K562 (cell line): ENCODE data around the gene R3HDM1. TPM values are rescaled to one million over a fixed set of nuclear protein-coding genes. Genes with fewer than 3 reads are reported as not detected.

ENCODE experiments used
- ATAC-seq: fragments of 200-7000 bp; cut with Tn5 transposase; 3 replicates; pipeline ENCODE4 v1.9.1; 2020; ENCODE audit warnings: moderate library complexity
- BruUV-seq: library from RNA; stranded (reverse); fragments of 400-500 nt; replicated peaks from 2 replicates; lab custom pipeline; 2021; lab: Mats Ljungman, UMichigan
- CTCF ChIA-PET: fragments of 300-600 bp; formaldehyde crosslinking; extraction: SDS; loops from one replicate; lab custom pipeline; 2021; ENCODE audit warnings: low intra/inter-chr PET ratio; lab: Yijun Ruan, JAX
- POLR2A ChIA-PET: fragments of 300-600, 350-650 bp; sonication (Branson Sonifier 250); formaldehyde crosslinking; extraction: SDS; loops from one replicate; lab custom pipeline; 2021; ENCODE audit warnings: antibody characterized with exemption, inconsistent platforms; lab: Yijun Ruan, JAX
- DNase-seq, 4 experiments: peaks; one replicate each; pipeline versions ENCODE4 v3.0.0 to v3.0.0-alpha.2; 2011 to 2018; ENCODE audit warnings: low spot score in 3 of 4, mixed read lengths in 3 of 4; ENCODE audit errors: extremely low read depth in 1 of 4
- FAIRE-seq: peaks from 2 replicates; lab custom pipeline; 2011; peaks lifted over from hg19 to GRCh38; lab: Jason Lieb, UNC
- H2AFZ ChIP-seq: 2 replicates; pipeline ENCODE4 v1.6.0; 2011; ENCODE audit warnings: low read depth, low read length, control low read depth, inconsistent platforms
- H3K27ac ChIP-seq: fragments of 200-600 bp; 3 replicates; pipeline ENCODE4 v1.8.0; 2011; ENCODE audit warnings: low read depth, mild to moderate bottlenecking, control low read depth, inconsistent platforms, low read length, moderate library complexity, mixed read lengths; ENCODE audit errors: extremely low read depth
- H3K27me3 ChIP-seq, 2 experiments: fragments of 300-600 bp in 1 of 2; 2 replicates in 1 of 2; 3 replicates in 1 of 2; pipeline versions ENCODE4 v1.6.0 to v1.8.0; 2011; ENCODE audit warnings: inconsistent platforms in 2 of 2, low read length in 2 of 2, mild to moderate bottlenecking in 1 of 2, mixed read lengths in 1 of 2, moderate library complexity in 1 of 2; ENCODE audit not compliant: control insufficient read depth in 2 of 2, insufficient read depth in 2 of 2
- H3K36me3 ChIP-seq: fragments of 300-600 bp; 3 replicates; pipeline ENCODE4 v1.8.0; 2011; ENCODE audit warnings: mild to moderate bottlenecking, low read length, inconsistent platforms; ENCODE audit not compliant: control insufficient read depth, insufficient read depth
- H3K4me1 ChIP-seq, 2 experiments: fragments of 200-600 bp in 1 of 2; replicated peaks in 1 of 2; 2 replicates in 1 of 2; 3 replicates in 1 of 2; pipeline versions ENCODE4 v1.5.1 to v1.8.0; 2011; ENCODE audit warnings: inconsistent platforms in 2 of 2, low read length in 2 of 2, mild to moderate bottlenecking in 1 of 2, mixed read lengths in 1 of 2, moderate library complexity in 1 of 2; ENCODE audit not compliant: control insufficient read depth in 2 of 2, insufficient read depth in 2 of 2
- H3K4me2 ChIP-seq: 2 replicates; pipeline ENCODE4 v1.6.1; 2011; ENCODE audit warnings: low read length, control low read depth, inconsistent platforms, mixed read lengths; ENCODE audit not compliant: insufficient read depth
- H3K4me3 ChIP-seq: fragments of 200-600 bp; sonication (generic), shearing (Covaris generic); 2 replicates; pipeline ENCODE4 v1.5.1; 2016; ENCODE audit warnings: control low read depth, inconsistent platforms
- H3K79me2 ChIP-seq: fragments of 200-600 bp; 3 replicates; pipeline ENCODE4 v1.8.0; 2011; ENCODE audit warnings: low read length, inconsistent platforms; ENCODE audit not compliant: control insufficient read depth, insufficient read depth
- H3K9ac ChIP-seq, 2 experiments: 2 replicates each; pipeline versions ENCODE4 v1.6.0 to v1.6.1; 2011; ENCODE audit warnings: low read depth in 2 of 2, low read length in 2 of 2, control low read depth in 1 of 2, inconsistent platforms in 1 of 2, mild to moderate bottlenecking in 1 of 2, mixed read lengths in 1 of 2; ENCODE audit not compliant: insufficient read depth in 1 of 2
- H3K9me1 ChIP-seq: one replicate; pipeline ENCODE4 v1.6.0; 2011; ENCODE audit warnings: inconsistent platforms, mild to moderate bottlenecking, low read length, moderate library complexity; ENCODE audit not compliant: control insufficient read depth, insufficient read depth
- H3K9me3 ChIP-seq: replicated peaks from 2 replicates; pipeline ENCODE4 v1.5.1; 2011; ENCODE audit warnings: low read depth, low read length, inconsistent platforms; ENCODE audit not compliant: control insufficient read depth, insufficient read depth
- H4K20me1 ChIP-seq: replicated peaks from 2 replicates; pipeline ENCODE4 v1.6.1; 2011; ENCODE audit warnings: low read length, inconsistent platforms, mixed read lengths; ENCODE audit not compliant: control insufficient read depth, insufficient read depth
- ARID4B ChIP-seq: sonication (generic); formaldehyde crosslinking; IDR thresholded peaks from 2 replicates; pipeline ENCODE4 v1.8.0; 2022; ENCODE audit warnings: mild to moderate bottlenecking, missing genetic modification reagents
- CCNT2 ChIP-seq: IDR thresholded peaks from 2 replicates; pipeline ENCODE4 v1.6.1; 2011; ENCODE audit warnings: borderline replicate concordance, low read depth, mild to moderate bottlenecking, moderate library complexity, mixed read lengths, low read length; ENCODE audit not compliant: insufficient read length; ENCODE audit errors: extremely low read depth
- E2F5 ChIP-seq: sonication (generic); formaldehyde crosslinking; IDR thresholded peaks from 2 replicates; pipeline ENCODE4 v1.8.0; 2022; ENCODE audit warnings: mild to moderate bottlenecking, missing genetic modification reagents
- ELF2 ChIP-seq: fragments of 250-450 bp; sonication (Bioruptor Pico); IDR thresholded peaks from 2 replicates; pipeline ENCODE4 v1.5.0; 2021; ENCODE audit warnings: mild to moderate bottlenecking
- HES1 ChIP-seq: fragments of 450-650 bp; IDR thresholded peaks from 2 replicates; pipeline ENCODE4 v1.6.1; 2016; ENCODE audit warnings: low read depth, mild to moderate bottlenecking, moderate library complexity
- HOXB6 ChIP-seq: fragments of 250-450 bp; sonication (Bioruptor Pico); IDR thresholded peaks from 2 replicates; pipeline ENCODE4 v1.5.1; 2022; ENCODE audit warnings: mild to moderate bottlenecking, borderline replicate concordance
- KAT2B ChIP-seq: IDR thresholded peaks from one replicate; pipeline ENCODE4 v1.6.1; 2012; ENCODE audit warnings: low read depth, mild to moderate bottlenecking, control low read depth, inconsistent platforms, low read length, moderate library complexity
- KHSRP ChIP-seq: fragments of 450-650 bp; IDR thresholded peaks from 2 replicates; pipeline ENCODE4 v1.6.1; 2017
- MLX ChIP-seq, 2 experiments: fragments of 450-650 bp in 1 of 2; sonication (generic) in 1 of 2; formaldehyde crosslinking; conservative IDR thresholded peaks; 2 replicates each; pipeline versions ENCODE4 v1.4.0 to v1.8.1; 2020 to 2022; ENCODE audit warnings: mild to moderate bottlenecking in 1 of 2, missing genetic modification reagents in 1 of 2
- PPARD ChIP-seq: fragments of 250-450 bp; sonication (Bioruptor Pico); IDR thresholded peaks from 2 replicates; pipeline ENCODE4 v1.8.0; 2022; ENCODE audit warnings: inconsistent platforms, mild to moderate bottlenecking, moderate library complexity
- RFX7 ChIP-seq: fragments of 250-450 bp; sonication (Bioruptor Pico); IDR thresholded peaks from 2 replicates; pipeline ENCODE4 v1.5.1; 2021; ENCODE audit warnings: mild to moderate bottlenecking
- RUNX1 ChIP-seq: sonication (generic); IDR thresholded peaks from 2 replicates; pipeline ENCODE4 v1.6.1; 2016; ENCODE audit warnings: antibody characterized with exemption, low read depth
- TAF9B ChIP-seq: fragments of 450-650 bp; IDR thresholded peaks from 2 replicates; pipeline ENCODE4 v1.6.1; 2018; ENCODE audit warnings: mild to moderate bottlenecking; ENCODE audit not compliant: partially characterized antibody
- TRIM25 ChIP-seq: fragments of 450-650 bp; IDR thresholded peaks from 2 replicates; pipeline ENCODE4 v1.7.0; 2016; ENCODE audit warnings: borderline replicate concordance
- ZBED1 ChIP-seq: IDR thresholded peaks from 2 replicates; pipeline ENCODE4 v1.6.1; 2014
- ZNF583 ChIP-seq: fragments of 250-450 bp; sonication (Bioruptor Pico); IDR thresholded peaks from 2 replicates; pipeline ENCODE4 v1.4.0; 2020
- WGBS: fragments of 100-300 bp; shearing (Covaris generic); methylation state at CpG from one replicate; pipeline ENCODE4 v1.1.6; 2016; ENCODE audit warnings: low coverage, mixed read lengths; ENCODE audit not compliant: insufficient coverage; ENCODE audit errors: missing lambda C conversion rate; 5-methylcytosine and 5-hydroxymethylcytosine counted together
- in situ Hi-C: fragments of 300-500 bp; cut with MboI; formaldehyde crosslinking; loops from 4 replicates; pipeline ENCODE4 v1.15.0; 2018; ENCODE audit warnings: inconsistent platforms, mixed read lengths
- intact Hi-C: fragments of 100-400 bp; cut with micrococcal nuclease; formaldehyde crosslinking; loops from 2 replicates; pipeline ENCODE4 v1.14.2; 2022
- polyA plus RNA-seq, 8 experiments: library from polyadenylated mRNA; depleted of rRNA in 4 of 8; stranded (reverse) in 5 of 8; unstranded in 3 of 8; fragments of >200 nt; fragmentation: Nextera tagmentation in 2 of 8; fragmentation: Illumina TruSeq in 1 of 8; extraction: Ambion mirVana in 2 of 8; extraction: Trizol in 1 of 8; gene quantifications; 2 replicates each; pipeline versions ENCODE4 v1.2.1 to v1.2.3, GENCODE V29; 2011 to 2014; ENCODE audit warnings: inconsistent platforms in 1 of 8, missing spikeins in 1 of 8
- total RNA-seq, 7 experiments: library from RNA; depleted of rRNA in 6 of 7; stranded (reverse); fragments of >200 nt in 6 of 7; fragmentation: Illumina TruSeq in 2 of 7; extraction: Trizol in 2 of 7; gene quantifications; 2 replicates each; pipeline versions ENCODE4 v1.2.1 to v1.2.3, GENCODE V29; 2011 to 2021; ENCODE audit warnings: low replicate concordance in 1 of 7

R3HDM1 gene
- total and polyA plus RNA-seq, 9 of the 15 experiments (the other 6 are each of a cell fraction or from before 2014, with no cell fraction given): 12.4 to 89.4 (median 31.0) TPM

GRCh38 chr2:135694711-135695110, 163.4 kb downstream of the R3HDM1 start:
- POLR2A ChIA-PET: interaction anchor here (0.6 to 1.4 kb wide), 2 partner anchors 18 to 27 kb away, joined by 3 to 4 read pairs; no protein-coding TSS in a partner anchor
- WGBS: 80% methylated on average over 2 of the region's 2 CpGs
- no peak for ATAC-seq
- no peak for FAIRE-seq
- intact Hi-C loops (no loop called here), in situ Hi-C loops (no loop called here)
- H2AFZ ChIP-seq: no peak overlapping the region
- H3K4me2 ChIP-seq: no peak overlapping the region
- no peaks in the 10 kb centered on the region for H3K9me1 ChIP-seq
- H3K27me3 ChIP-seq: no peaks in the 10 kb centered on the region
- H3K4me3 ChIP-seq: no peak overlapping the region
- H3K9me3 ChIP-seq: no peaks in the 10 kb centered on the region
- peaks cover 13% of the 10 kb centered on the region; the same call in 2 of the 3 replicates for H3K36me3 ChIP-seq
- H3K79me2 ChIP-seq: no peaks in the 10 kb centered on the region
- no peaks in the 10 kb centered on the region for H3K4me1 ChIP-seq
- CTCF ChIA-PET: no interaction called here
- no peak overlapping the region for H3K27ac ChIP-seq
- DNase-seq: no peak
- no TSS peak for BruUV-seq
- H3K9ac ChIP-seq: no peak overlapping the region
- no peaks in the 10 kb centered on the region; the same call in 1 of the 2 replicates for H4K20me1 ChIP-seq
- TF ChIP-seq RFX7 (CRISPR knock-in tag) (no peak), HES1 (no peak), ZNF583 (CRISPR knock-in tag) (no peak), RUNX1 (no peak), TRIM25 (no peak), KHSRP (no peak), PPARD (CRISPR knock-in tag) (no peak), ARID4B (no peak), E2F5 (no peak), CCNT2 (no peak), HOXB6 (no peak), ZBED1 (no peak), ELF2 (CRISPR knock-in tag) (no peak), TAF9B (no peak), KAT2B (no peak), MLX (CRISPR knock-in tag; conservative IDR thresholded peaks at IDR 0.05) (no peak)
